Forelimb muscle (tissue), 1 donor: ENCODE data around the gene ASPG. TPM values are rescaled to one million over a fixed set of nuclear protein-coding genes. Genes with fewer than 3 reads are reported as not detected.

ENCODE experiments used
- DNase-seq: peaks from one replicate; pipeline ENCODE4 v3.0.0-alpha.2; 2013; ENCODE audit warnings: low read depth
- polyA plus RNA-seq: library from polyadenylated mRNA; unstranded; fragments of 120-200 nt; gene quantifications from one replicate; pipeline ENCODE4 v1.2.1, GENCODE V29; 2013; ENCODE audit not compliant: insufficient read length

ASPG gene
- polyA plus RNA-seq, 1 donor, result 2.5 TPM

DNA sequence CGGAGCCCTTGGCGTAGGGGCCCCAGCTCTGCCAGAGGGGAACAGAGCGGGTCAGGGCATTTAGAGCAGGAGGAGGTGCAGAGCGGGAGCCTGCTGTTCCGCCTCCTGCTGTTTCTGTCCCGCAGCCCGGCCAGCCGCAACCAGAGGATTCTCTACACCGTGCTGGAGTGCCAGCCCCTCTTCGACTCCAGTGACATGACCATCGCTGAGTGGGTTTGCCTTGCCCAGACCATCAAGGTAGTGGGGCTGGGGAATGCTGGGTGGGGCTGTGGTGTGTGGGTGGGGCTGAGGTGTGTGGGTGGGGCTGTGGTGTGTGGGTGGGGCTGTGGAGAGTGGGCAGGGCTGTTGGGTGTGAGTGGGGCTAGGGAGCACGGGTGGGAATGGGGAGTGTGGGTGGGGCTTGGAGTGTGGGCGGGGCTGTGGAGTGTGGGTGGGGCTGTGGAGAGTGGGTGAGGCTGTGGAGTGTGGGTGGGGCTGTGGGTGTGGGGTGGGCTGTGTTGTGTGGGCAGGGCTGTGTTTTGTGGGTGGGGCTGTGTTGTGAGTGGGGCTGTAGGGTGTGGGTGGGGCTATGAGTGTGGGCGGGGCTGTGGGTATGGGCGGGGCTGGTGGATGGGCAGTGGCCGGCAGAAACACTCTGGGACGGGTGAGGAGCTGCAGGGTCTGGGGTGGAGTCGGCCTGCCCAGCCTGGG, 8.0 kb downstream of the ASPG start:
- DNase-seq, result no peak

DNA sequence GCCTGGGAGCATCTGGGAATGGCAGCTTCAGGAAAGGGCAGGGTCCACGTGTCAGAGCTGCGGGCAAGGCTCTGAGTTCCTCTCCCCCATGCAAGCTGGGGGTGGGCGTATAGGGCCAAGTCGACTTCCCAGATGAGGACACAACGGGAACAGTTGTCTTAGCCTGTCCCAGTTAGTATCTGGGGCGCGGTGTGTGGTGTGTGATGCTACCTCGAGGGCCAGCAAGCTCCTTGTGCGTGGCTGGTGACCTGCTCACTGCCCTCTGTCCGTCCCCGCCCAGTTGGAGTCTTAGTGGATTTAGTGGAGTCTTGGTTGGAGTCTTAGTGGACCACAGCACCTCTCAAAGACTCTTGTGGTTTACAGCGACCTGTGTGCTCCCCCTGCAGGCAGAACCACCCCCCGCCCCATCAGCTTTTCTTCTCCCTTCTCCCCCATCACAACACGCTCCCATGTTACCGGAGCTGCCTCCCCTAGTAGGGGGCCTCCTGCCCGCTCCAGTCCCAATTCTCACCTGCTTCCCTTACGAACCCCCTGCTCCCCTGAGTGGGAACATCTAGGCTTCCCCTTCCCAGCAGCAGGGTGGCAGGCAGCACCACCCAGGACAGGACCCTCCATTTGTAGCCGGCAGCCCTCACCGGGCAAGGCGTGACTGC, 8.7 kb downstream of the ASPG start:
- DNase-seq, result no peak

DNA sequence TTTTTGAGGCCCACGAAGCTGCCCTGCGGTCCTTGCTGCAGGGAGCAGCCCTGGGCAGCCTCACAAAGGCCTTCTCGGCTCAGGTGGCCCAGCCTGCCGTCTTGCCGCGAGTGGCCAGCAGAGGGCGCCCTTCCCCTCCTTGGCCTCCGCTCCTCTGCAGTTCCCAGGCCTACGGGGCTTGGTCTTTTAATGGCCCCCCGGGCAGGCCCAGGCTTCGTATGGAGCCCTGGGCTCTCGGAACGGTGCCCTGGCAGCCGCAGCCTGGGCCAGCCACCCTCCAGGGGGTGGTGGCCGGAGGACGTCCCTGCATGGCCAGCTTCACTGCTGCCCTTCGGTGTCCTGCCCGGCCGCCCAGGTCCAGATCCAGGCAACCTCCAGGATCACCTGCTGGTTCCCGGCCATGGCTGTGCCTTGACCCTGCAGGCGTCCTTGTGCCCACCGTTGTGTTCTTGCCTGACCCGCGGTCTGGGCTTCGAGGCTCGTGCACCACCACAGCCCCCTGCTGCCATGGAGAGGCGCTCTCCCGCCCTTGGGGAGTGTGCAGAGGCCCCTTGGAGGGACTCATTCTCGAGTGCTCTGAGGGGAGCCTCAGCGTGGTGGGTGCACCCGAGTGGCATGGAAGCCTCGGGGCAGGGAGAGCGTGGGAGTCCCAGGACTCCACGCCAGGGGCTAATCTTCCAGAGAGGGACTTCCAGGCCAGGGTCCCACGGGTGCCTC, 9.4 kb downstream of the ASPG start:
- no peak for DNase-seq

DNA sequence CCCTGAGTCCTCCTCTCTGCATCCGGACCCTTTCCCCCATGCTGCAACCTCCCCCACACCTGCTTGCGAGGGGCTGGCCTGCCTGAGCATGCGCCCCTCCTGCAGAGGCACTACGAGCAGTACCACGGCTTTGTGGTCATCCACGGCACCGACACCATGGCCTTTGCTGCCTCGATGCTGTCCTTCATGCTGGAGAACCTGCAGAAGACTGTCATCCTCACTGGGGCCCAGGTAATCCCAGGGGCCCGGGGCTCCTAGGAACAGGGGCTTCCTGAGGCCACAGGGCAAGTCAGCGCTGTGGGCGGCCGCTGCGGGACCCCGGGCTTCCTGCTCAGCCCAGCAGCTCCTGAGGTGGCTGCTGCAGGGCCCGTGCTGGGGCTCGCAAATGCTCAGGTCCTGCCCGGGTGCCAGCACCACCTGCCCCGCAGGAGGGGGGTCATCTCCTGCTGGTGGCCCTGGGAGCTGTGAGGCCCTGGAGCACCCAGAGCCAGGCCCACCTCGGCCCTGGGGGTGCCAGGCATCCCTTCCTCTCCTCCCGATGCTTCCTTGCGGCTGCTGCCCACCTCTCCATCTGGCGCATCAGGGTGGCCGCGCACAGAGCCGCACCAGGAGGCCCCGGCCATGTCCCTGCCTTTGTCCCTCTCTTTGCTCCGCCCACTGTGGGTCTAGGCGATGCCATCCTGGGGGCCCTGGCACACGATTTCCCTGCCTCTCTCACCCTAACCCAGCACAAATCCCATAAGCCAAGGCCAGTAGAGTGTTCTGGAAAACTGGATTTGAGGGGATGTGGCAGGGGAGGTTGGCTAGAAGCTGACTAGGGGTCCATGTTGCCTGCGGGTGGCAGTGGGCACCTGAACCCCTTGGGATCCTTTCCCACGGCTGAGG, 10.2 kb downstream of the ASPG start:
- no peak for DNase-seq

DNA sequence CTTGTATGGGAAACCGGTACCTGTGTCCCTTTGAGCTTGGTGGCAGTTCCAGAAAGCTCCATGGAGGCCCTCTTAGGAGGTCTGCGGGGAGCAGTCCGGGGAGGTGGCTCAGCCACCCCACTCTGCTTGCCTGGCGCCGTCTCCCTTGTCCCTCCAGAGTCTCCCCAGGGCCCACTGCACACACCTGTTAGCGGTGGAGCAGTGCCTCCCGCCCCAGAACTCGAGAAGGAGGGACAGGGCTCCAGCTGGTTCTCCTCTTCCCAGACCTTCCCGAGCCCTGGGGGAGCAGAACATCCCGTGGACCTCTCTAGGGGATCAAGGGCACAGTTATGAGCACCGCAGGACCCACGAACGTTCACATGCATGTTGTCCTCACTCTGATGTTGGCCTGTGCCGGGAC, 10.8 kb downstream of the ASPG start:
- no peak for DNase-seq

DNA sequence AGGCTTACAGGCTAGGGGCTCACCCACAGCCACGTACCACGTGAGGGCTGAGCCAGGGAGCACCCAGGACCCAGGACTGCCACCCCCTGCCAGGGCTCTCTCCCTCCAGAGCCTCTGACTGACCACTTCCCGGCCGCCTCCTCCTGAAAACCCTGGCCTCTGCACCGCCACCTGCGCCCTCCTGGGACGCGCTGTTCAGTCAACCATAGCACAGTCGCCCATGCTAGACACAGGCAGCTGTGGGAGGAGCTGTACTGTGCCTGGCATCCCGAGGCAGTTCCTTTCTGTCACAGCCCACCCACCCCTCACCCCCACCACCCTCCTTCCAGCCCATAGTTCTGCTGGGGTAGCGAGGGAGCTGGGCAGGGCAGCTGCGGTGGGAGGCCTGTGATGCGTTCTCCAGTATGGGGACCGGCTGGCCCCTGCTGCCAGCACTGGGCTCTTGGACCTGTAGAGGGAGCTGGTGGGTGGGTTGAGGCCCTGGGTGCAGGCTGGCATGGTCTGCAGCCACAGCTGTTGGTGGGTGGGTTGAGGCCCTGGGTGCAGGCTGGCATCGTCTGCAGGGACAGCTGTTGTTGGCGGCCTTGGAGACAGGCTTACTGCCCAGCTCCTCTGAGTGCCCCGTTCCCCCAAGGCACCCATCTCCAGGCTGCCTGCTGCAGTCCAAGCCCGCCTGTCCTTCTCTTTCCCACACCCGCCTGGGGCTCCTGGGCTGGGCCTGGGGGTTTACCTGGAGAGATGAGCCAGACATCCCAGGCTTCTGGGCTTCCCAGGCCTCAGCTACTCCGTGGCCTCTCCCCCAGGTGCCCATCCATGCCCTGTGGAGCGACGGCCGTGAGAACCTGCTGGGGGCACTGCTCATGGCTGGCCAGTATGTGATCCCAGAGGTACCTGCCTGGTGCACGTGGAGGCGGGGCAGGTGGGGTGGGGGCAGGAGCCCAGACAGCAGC, 11.5 kb downstream of the ASPG start:
- no peak for DNase-seq

DNA sequence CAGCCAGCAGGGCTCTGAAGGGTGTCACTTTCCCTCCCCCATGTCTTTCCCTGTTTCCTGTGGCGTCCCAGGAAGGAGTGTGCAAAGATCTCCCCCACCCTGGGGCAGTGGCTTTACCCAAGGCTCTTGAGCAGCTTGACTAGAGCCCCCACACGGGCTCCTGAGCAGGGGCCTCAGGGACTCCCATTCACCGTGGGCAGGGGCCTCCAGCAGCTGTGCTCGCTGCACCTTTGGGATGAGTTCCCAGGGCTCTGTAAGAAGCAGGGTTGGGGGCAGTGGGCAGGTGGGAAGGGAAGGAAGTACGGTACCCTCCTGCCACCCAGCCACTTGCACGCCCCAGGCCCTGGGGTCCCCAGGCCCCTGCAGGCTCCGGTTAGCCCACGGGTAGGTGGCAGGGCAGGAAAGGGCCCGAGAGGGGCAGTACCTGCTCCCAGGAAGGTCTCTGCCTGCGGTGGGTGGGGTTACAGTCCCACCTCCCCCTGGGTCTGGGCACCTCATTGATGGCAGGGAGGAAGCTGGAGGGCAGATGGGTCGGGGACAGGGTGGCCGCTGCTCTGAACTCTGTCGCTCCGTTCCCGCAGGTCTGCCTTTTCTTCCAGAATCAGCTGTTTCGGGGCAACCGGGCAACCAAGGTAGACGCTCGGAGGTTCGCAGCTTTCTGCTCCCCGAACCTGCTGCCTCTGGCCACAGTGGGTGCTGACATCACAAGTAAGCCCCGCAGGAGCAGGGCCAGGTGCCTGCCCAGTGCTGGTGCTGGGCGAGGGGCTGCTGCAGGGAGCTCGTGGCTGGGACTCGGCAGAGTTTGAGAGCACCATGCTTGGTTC, 13.0 kb downstream of the ASPG start:
- DNase-seq, result no peak

DNA sequence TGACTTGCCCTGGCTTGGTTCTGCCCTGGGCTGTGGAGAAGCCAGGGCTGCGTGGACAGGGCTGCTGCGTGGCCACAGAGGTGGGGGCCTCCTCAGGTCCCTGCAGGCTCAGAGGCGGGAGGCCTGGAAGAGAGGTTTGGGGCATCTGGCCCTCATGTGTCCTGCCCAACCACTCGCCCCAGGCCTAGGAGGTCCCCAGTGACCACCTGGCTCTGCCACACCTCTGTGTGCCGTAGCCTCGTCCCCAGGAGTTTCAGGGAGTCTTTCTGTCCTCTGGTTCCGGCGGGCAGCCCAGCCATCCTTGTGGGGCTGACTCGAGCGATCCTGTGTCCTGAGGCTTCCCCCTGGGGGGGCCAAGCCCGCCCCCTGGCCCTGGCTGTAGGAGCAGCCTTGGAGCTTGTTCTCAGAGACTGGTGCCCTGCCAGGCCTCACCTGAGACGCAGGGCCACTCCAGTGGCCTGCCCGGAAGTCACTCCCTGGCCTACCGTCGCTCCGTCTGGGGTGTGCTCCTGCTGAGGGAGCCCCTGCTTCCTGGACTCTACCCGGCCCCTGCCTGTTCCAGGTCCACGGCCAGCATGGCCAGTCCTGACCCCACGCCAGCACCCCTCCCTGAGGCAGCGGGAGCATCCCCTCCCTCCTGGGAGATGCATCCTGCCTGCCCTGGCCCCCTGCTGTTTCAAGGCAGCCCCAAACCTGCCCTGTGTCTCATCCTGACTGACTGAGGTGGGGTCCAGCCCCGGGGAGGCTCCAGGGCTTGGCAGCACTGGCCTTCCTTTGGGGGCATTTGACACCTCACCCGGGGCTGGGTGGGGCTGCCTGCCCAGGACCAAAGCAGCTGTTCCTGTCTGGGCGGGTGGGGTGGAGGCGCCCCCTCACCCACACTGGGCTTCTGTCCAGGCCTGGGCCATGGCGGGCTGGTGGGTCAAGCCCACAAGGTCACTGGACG, 13.9 kb downstream of the ASPG start:
- no peak for DNase-seq

DNA sequence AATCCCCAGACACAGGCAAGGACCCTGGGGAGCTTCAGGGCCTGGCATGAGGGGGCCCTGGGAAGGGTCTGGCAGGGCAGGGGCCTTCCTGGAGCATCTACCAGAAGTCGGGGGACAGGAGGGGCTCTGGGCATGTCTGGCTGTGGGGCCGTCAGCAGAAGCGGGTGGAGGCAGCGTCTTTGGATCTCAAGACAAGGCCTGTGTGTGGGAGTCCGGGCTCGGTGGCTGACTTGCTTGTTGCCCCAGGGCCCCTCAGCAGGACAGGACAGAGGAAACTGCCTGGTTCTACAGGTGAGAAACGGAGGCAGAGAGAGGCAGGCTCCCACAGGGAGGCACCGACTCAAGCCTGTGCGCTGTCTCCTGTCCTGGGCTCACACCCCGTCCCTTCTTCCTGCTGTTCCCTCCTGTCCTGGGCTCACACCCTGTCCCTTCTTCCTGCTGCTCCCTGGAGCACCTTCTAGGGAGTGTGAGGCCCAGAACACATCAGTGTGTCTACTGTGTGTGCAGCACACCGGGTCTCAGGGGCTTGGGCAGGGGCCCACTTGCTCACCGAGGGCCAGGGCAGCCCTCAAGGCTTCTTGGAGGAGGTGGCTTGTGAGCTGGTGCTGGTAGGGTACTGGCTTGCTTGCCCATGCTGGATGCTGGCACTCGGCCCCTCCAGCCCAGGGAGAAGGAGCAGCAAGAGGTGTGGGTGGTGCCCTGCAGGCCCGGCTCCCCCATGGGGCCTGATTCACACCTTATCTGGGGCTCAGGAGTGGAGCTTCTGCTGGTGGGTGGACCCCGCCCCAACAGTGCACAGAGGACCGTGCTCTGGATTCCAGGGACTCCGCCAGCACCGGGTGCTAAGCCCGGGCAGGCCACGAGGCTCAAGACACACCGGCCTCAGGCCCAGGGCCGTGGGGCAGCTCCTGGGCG, 14.9 kb downstream of the ASPG start:
- no peak for DNase-seq

DNA sequence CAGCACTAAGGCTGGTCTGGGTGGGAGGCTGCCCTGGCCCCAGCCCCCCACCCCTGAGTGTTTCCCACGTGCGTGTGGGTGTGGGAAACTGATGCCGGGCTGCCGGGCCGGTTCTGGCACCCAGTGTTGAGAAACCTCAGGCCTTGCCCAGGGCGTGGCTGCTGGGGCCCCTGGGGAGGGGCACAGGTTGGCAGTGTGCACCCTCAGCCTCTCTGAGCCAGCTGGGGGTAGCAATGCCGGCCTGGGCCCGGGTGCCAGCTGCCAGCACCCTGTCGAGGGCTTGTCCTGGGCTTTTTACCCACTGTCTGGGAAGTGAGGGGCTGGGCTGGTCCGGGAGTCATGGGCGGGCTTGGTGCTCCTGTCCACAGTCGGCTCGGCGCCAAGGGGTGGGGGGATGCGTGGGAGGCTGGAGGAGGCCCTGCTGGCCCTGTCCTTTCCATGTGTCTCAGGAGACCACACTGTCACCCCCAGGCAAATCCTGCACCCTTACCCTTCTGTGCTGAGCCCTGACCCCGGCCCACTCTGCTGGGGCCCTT, 15.7 kb downstream of the ASPG start:
- DNase-seq, result no peak

DNA sequence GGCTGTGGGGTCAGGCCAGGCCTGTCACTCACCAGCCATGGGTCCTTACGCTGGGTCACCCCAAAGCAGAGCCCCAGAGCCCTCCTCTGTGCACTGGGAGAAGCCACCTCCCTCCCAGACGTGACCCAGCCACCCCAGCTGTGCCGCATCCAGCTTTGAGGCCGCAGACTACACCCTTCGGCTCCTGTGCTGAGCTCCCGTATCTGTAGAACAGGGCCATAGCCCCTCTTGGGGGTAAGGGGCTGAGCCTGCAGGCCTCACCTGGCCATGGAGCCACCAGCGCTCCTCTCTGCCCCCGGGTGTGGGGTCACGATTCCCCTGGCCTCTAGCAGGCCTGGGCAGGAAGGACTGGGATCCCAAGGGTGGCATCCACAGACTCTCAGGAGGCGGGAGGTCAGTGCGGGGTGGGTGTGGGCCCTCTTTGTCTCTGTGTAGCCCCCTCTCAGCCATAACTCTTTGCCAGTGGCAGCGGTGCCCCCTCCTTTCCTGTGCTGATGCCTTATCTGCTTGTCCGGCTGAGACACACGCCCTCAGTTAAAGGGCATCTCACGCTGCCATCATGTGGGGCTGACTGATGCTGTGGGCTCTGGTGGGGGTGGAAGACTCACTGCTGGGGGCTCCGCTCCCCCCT, 16.3 kb downstream of the ASPG start:
- no peak for DNase-seq

DNA sequence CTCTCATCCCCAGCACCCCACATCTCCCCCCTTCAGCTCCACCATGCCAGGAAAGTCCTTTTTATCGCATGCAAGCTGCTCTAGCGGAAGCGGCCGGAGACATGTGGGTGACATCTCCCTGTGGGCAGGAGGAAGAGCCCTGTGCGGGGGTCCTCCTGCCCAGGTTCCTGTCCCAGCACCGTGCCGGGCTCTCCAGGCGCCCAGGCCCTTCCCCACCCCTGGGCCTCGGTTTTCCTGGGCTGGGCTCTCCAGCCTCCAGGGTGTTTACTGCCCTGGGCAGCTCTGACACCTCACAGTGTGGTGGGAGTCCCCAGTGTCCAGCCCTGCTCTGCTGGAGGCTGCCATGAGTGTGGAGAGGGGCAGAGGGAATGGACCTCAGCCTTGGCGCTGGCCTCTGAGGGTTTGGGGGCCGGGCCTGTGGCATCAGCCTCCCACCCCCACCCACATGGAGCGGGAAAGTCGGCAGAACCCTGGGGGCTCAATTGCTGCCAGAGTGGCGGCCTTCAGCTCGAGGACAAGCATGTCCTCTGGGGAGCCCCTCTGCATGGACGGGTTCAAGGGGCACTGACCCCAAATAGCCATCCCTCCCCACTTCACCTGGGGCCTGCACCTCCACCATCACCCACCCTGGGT, 16.9 kb downstream of the ASPG start:
- DNase-seq, result no peak

DNA sequence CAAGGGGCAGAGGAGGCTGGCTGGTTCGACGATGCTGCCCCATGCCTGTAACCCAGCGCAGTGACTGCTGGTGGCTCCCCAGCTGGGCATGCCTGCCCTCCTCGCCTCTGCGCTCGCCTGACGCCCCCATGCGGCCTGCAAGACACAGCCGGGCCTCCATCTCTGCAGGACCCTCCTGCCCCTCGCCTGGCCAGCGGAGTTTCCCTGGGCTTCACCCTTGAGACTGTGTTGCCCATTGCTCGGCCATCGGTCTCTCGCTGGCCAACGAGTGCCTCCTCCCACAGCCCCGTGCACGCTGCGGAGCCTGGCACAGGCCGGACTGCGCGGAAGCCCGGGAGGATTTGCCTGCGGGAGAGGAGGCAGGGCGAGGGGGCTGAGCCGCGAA, 17.6 kb downstream of the ASPG start:
- no peak for DNase-seq

DNA sequence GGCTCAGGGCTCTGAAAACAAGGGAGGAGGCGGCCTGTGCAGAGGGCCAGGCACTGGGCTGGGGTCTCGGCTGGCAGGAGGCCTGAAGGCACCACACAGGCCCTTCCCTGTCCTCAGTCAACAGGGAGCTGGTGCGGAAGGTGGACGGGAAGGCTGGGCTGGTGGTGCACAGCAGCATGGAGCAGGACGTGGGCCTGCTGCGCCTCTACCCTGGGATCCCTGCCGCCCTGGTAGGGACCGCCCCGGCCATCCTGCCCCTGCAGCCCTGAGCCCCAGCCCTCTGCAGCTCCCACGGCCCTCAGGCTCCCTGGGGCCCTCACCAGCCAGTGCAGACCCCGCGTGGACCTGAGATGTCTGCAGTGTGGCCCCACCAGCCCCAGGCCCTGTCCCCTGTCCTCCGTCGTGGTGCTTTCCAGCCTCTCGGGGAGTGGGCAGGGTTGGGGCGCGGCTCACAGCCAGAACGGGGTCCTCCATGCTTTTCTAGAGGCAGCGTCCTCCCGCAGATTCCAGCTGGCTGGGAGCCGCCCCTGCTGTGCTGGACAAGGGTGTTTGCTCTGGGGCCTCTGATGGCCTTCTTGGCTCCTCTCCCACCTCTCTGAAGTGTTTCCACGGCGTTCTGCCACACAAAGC, 18.1 kb downstream of the ASPG start:
- no peak for DNase-seq

DNA sequence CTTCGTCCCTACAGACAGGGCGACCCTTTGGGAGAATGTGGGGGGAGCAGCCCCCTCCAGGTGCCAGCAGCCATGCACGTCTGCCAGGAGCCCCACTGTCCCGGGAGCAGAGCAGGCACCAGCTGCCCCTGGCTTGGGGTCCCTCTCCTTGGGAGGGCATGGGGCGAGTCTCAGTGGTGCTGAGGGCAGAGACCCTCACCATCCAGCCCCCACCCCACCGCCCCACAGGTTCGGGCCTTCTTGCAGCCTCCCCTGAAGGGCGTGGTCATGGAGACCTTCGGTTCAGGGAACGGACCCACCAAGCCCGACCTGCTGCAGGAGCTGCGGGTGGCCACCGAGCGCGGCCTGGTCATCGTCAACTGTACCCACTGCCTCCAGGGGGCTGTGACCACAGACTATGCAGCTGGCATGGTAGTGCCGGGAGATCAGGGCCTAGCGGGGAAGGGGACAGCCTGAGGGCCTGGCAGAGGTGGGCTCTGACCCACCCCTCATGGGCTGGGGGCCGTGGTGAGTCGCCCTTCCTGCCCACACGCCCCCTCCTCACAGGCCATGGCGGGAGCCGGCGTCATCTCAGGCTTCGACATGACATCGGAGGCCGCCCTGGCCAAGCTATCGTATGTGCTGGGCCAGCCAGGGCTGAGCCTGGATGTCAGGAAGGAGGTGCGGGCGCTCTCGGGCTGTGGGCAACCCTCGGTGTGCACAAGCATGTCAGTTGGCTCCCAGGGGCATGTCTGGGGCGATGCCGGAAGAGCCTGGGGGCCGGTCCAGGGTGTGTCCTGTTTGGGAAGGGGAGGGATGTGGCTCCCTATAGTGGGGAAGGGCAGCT, 18.8 kb downstream of the ASPG start:
- DNase-seq, result no peak
